Prostate gland (tissue), 2 donors: ENCODE measurements around the gene CD81. TPM values are rescaled to one million over a fixed set of nuclear protein-coding genes. Genes with fewer than 3 reads are reported as not detected.

Source experiments
- DNase-seq: peaks from one replicate; pipeline ENCODE4 v3.0.0-alpha.2; 2019; ENCODE audit warnings: low spot score
- H3K27ac ChIP-seq, 2 donors: fragments of 200-600 bp; sonication (generic); 2 replicates each; pipeline ENCODE4 v1.5.1; 2017 to 2019
- H3K27me3 ChIP-seq: fragments of 200-600 bp; sonication (generic); replicated peaks from 2 replicates; pipeline ENCODE4 v1.5.1; 2019; ENCODE audit not compliant: insufficient read depth
- H3K36me3 ChIP-seq, 2 donors: fragments of 200-600 bp; sonication (generic); 1 replicate in 1 of 2; 2 replicates in 1 of 2; pipeline versions ENCODE4 v1.5.1 to v1.8.1; 2017 to 2019
- H3K4me1 ChIP-seq: fragments of 200-600 bp; sonication (generic); replicated peaks from 2 replicates; pipeline ENCODE4 v1.5.1; 2019
- H3K4me3 ChIP-seq, 2 donors: fragments of 200-600 bp; sonication (generic); 2 replicates each; pipeline ENCODE4 v1.5.1; 2017 to 2019
- H3K9me3 ChIP-seq: fragments of 200-600 bp; sonication (generic); 2 replicates; pipeline ENCODE4 v1.5.1; 2017
- POLR2A ChIP-seq: fragments of 450-650 bp; IDR thresholded peaks from one replicate; pipeline ENCODE4 v1.6.1; 2016; ENCODE audit warnings: antibody characterized with exemption, mild to moderate bottlenecking
- POLR2AphosphoS5 ChIP-seq: sonication (generic); formaldehyde crosslinking; IDR thresholded peaks from one replicate; pipeline ENCODE4 v1.6.1; 2017; ENCODE audit warnings: antibody characterized with exemption
- WGBS: methylation state at CpG from one replicate; pipeline ENCODE4 v1.1.5; 2018; 5-methylcytosine and 5-hydroxymethylcytosine counted together
- intact Hi-C: fragments of 100-400 bp; cut with DNase I; formaldehyde crosslinking; loops from one replicate; pipeline ENCODE4 v1.14.2; 2022
- total RNA-seq, 2 donors: library from RNA; depleted of rRNA; stranded (reverse); fragments of >200 nt; gene quantifications; one replicate each; pipeline ENCODE4 v1.1.0, GENCODE V29; 2016
- TF ChIP-seq, protein P1 (sequence below), 4 experiments: fragments of 200-600 bp in 2 of 4; fragments of 450-650 bp in 2 of 4; sonication (generic) in 2 of 4; IDR thresholded peaks; 1 replicate in 3 of 4; 2 replicates in 1 of 4; pipeline ENCODE4 v1.5.1; 2016 to 2019; ENCODE audit warnings: antibody characterized with exemption in 4 of 4, mild to moderate bottlenecking in 2 of 4, moderate library complexity in 2 of 4

CD81 gene
- total RNA-seq, 2 donors from 2014 or later: 472 to 927 TPM

- H3K4me1 ChIP-seq: peaks cover 61% of the 10 kb centered on the region
- TF ChIP-seq, protein P1, sequence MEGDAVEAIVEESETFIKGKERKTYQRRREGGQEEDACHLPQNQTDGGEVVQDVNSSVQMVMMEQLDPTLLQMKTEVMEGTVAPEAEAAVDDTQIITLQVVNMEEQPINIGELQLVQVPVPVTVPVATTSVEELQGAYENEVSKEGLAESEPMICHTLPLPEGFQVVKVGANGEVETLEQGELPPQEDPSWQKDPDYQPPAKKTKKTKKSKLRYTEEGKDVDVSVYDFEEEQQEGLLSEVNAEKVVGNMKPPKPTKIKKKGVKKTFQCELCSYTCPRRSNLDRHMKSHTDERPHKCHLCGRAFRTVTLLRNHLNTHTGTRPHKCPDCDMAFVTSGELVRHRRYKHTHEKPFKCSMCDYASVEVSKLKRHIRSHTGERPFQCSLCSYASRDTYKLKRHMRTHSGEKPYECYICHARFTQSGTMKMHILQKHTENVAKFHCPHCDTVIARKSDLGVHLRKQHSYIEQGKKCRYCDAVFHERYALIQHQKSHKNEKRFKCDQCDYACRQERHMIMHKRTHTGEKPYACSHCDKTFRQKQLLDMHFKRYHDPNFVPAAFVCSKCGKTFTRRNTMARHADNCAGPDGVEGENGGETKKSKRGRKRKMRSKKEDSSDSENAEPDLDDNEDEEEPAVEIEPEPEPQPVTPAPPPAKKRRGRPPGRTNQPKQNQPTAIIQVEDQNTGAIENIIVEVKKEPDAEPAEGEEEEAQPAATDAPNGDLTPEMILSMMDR (IDR thresholded peaks at IDR 0.05): peak in 1 of 4 experiments; percentile 14
- no peak for TF ChIP-seq POLR2A
- peak; percentile 23 for TF ChIP-seq POLR2AphosphoS5
Observed at GRCh38 chr11:2382936-2383851, 6.1 kb downstream of the CD81 start.

DNA sequence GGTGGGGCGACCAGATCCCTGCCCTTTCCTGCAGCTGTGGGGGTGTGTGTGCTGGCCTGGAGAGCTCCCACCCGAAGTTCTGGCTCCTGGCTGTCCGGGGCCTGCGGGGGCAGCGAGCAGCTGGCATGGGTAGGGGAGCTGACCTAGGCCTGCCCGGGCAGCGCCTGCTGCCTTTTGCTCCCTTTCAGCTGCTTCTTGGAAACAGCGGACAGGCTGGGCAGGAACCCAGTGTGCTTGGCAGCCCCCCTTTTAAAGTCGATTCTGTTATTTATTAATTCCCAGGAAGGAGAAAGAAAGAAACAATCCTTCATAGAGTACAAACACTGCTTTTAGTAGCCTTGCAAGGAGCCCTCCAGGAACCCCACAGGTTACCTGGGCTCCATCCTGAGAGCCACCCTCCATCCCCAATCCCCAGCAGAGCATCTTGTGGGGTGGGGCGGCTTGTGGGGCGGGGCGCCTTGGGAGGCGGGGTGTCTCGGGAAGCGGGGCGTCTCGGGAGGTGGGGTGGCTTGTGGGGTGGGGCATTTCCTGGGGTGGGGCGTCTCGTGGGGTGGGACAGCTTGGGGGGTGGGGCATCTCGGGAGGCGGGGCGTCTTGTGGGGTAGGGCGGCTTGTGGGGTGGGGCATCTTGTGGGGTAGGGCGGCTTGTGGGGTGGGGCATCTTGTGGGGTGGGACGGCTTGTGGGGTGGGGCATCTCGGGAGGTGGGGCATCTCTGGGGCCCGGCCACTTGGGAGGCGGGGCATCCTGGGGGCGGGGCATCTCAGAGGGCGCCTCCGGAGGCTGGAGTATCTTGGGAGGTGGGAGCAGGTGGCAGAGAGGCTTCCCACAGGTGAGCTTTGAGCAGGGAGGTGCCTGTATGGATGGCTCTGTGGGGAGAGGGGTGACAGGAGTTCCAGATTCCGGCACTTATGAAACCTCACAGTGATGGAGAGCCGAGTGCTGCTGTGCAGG lies 7.0 kb downstream of the CD81 start:
- Histone ChIP-seq H3K9me3 (no peaks in the 10 kb centered on the region), H3K27me3 (no peaks in the 10 kb centered on the region), H3K36me3 (no peaks in the 10 kb centered on the region), H3K4me1 (peaks cover 69% of the 10 kb centered on the region), H3K4me3 (no peak overlapping the region), H3K27ac (peak overlapping the region; percentile 80 to 97)
- TF ChIP-seq, protein P1 (IDR thresholded peaks at IDR 0.05): no peak
- TF ChIP-seq POLR2A (no peak), POLR2AphosphoS5 (peak; percentile 23)
- intact Hi-C loops: no loop called here
- no peak for DNase-seq
- 28% methylated on average over 30 of the region's 33 CpGs for WGBS

More at GRCh38 chr11:2382936-2383851, 6.1 kb downstream of the CD81 start:
- WGBS: 28% methylated on average over 23 of the region's 26 CpGs
- no peak for DNase-seq
- Histone ChIP-seq H3K36me3 (no peaks in the 10 kb centered on the region), H3K27ac (peak overlapping the region; percentile 80 to 97), H3K27me3 (no peaks in the 10 kb centered on the region), H3K4me3 (no peak overlapping the region), H3K9me3 (no peaks in the 10 kb centered on the region)
- intact Hi-C loops: no loop called here

DNA sequence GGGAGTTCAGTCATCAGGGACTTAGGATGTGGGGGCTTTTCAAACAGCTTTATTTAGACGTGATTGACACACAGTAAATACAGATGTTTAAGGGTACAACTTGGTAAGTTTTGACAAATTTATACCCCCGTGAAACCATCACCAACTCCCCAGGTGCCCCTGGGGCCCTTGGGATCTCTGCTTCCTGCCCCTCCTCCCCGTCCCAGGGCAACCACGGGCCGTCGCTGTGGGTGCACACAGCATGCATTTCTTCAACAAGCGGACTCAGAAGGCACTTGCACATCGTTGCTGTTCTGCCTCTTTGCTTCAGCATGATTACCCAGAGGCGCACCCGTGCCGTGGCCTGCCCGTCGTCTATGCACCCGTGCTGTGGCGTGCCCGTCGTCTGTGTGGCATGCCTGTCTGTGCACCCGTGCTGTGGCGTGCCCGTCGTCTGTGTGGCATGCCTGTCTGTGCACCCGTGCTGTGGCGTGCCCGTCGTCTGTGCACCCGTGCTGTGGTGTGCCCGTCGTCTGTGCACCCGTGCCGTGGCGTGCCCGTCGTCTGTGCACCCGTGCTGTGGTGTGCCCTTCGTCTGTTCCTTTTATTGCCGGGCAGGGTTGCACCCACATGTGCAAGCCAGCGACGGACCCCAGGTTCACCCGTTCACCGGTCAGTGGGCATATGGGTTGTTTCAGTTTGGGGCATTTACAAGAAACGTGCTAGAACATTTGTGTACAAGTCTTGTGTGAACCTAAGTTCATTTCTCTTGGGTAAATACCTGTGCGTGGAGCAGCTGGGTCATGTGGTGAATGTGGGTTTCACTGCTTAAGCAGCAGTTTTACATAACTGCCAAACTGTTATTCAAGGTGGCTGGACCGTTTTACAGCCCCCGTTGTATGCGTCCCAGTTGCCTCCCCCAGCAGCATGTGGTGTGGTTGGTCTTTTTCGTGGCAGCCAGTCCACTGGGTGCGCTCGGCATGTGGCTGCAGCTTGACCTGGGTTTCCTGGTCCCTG lies 8.3 kb downstream of the CD81 start:
- peak overlapping the region; percentile 80 to 97 for H3K27ac ChIP-seq
- no peak for DNase-seq

GRCh38 chr11:2386591-2386990 lies 9.5 kb downstream of the CD81 start:
- Histone ChIP-seq H3K36me3 (no peaks in the 10 kb centered on the region), H3K4me3 (no peak overlapping the region), H3K27ac (peak overlapping the region; percentile 46 to 71), H3K27me3 (no peaks in the 10 kb centered on the region), H3K9me3 (no peaks in the 10 kb centered on the region), H3K4me1 (peaks cover 61% of the 10 kb centered on the region)
- intact Hi-C loops: no loop called here
- 28% methylated on average over 9 of the region's 9 CpGs for WGBS
- no peak for DNase-seq
- TF ChIP-seq, protein P1 (IDR thresholded peaks at IDR 0.05): no peak
- TF ChIP-seq POLR2AphosphoS5 (no peak), POLR2A (no peak)

More for the DNA sequence above, 8.3 kb downstream of the CD81 start:
- Histone ChIP-seq H3K36me3 (no peaks in the 10 kb centered on the region), H3K9me3 (no peaks in the 10 kb centered on the region), H3K4me1 (peaks cover 68% of the 10 kb centered on the region), H3K27me3 (no peaks in the 10 kb centered on the region), H3K4me3 (no peak overlapping the region)
- intact Hi-C loops: no loop called here
- TF ChIP-seq POLR2AphosphoS5: no peak
- TF ChIP-seq, protein P1 (IDR thresholded peaks at IDR 0.05): no peak
- TF ChIP-seq POLR2A: no peak
- WGBS: 49% methylated on average over 33 of the region's 48 CpGs
